HEK293 (cell line): Measurements from ENCODE around the gene IBA57.

Experiments
- YY1 ChIP-seq: fragments of 450-650 bp; formaldehyde crosslinking; IDR thresholded peaks from 2 replicates; pipeline ENCODE4 v1.5.1; 2018; ENCODE audit warnings: missing biosample characterization, missing genetic modification characterization
- TF ChIP-seq, protein P1 (sequence below): fragments of 450-650 bp; formaldehyde crosslinking; IDR thresholded peaks from 2 replicates; pipeline ENCODE4 v1.5.1; 2016; ENCODE audit warnings: missing biosample characterization, missing genetic modification characterization
- TF ChIP-seq, protein P2 (sequence below): fragments of 450-650 bp; formaldehyde crosslinking; IDR thresholded peaks from 2 replicates; pipeline ENCODE4 v1.5.1; 2016; ENCODE audit warnings: missing biosample characterization, missing genetic modification characterization

DNA sequence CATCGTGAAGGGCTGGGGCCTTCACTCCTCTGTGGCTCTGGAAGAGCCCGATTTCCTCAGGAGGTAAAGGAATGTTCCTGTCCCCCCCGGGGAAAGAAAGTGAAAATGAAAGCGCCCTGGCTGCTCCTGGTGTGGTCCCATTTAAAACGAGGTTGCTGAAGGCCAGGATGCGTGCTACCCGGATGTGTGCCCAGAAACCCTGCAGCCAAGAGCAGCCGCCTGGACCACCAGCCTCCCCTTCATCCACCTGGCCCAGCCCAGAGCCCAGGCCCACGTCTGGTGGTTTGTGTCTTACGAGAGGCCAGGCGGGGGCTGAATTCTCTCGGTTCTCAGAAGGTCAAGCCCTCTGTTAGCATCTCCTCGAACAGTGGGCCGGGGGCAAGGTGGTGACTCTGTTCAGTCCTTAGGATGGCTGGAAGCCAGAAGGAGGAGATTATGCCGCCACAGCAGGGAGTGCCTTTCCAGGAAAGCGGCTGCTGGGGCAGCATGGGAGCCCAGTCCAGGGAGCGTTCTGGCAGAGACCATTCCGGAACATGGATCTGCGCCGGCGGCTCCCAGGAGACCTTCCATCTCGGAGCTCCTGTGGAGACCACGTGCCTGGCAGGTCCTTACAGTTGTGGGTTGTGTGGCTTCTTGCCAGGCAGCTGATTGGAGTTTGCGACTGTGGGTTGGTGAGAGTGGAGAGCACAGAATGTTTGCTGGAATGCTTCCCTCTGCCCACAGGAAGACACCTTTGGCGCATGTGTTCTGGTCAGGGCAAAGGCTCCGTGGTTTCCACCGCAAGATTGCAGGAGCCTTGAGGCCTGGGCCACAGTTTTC, 24.2 kb upstream of the IBA57 start:
- TF ChIP-seq, protein P1, sequence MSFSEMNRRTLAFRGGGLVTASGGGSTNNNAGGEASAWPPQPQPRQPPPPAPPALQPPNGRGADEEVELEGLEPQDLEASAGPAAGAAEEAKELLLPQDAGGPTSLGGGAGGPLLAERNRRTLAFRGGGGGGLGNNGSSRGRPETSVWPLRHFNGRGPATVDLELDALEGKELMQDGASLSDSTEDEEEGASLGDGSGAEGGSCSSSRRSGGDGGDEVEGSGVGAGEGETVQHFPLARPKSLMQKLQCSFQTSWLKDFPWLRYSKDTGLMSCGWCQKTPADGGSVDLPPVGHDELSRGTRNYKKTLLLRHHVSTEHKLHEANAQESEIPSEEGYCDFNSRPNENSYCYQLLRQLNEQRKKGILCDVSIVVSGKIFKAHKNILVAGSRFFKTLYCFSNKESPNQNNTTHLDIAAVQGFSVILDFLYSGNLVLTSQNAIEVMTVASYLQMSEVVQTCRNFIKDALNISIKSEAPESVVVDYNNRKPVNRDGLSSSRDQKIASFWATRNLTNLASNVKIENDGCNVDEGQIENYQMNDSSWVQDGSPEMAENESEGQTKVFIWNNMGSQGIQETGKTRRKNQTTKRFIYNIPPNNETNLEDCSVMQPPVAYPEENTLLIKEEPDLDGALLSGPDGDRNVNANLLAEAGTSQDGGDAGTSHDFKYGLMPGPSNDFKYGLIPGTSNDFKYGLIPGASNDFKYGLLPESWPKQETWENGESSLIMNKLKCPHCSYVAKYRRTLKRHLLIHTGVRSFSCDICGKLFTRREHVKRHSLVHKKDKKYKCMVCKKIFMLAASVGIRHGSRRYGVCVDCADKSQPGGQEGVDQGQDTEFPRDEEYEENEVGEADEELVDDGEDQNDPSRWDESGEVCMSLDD (tag by site-specific recombination): no peak
- no peak for TF ChIP-seq YY1 (tag by site-specific recombination)
- TF ChIP-seq, protein P2, sequence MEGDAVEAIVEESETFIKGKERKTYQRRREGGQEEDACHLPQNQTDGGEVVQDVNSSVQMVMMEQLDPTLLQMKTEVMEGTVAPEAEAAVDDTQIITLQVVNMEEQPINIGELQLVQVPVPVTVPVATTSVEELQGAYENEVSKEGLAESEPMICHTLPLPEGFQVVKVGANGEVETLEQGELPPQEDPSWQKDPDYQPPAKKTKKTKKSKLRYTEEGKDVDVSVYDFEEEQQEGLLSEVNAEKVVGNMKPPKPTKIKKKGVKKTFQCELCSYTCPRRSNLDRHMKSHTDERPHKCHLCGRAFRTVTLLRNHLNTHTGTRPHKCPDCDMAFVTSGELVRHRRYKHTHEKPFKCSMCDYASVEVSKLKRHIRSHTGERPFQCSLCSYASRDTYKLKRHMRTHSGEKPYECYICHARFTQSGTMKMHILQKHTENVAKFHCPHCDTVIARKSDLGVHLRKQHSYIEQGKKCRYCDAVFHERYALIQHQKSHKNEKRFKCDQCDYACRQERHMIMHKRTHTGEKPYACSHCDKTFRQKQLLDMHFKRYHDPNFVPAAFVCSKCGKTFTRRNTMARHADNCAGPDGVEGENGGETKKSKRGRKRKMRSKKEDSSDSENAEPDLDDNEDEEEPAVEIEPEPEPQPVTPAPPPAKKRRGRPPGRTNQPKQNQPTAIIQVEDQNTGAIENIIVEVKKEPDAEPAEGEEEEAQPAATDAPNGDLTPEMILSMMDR (tag by site-specific recombination): no peak
